NT2/D1 (cell line): Measurements from ENCODE around the gene CAMK2D.
"Not testable (repeated sequence)": the region's sequence is repeated elsewhere in the genome, so short reads cannot be mapped to it uniquely, and the experiment has no call there.

Experiments used
- DNase-seq: peaks from one replicate; pipeline ENCODE4 v3.0.0-alpha.2; 2011; ENCODE audit warnings: low read depth, low spot score
- H3K27me3 ChIP-seq: 2 replicates; pipeline ENCODE4 v1.6.0; 2011; ENCODE audit warnings: mild to moderate bottlenecking; ENCODE audit not compliant: insufficient read length, insufficient read depth
- H3K36me3 ChIP-seq: 2 replicates; pipeline ENCODE4 v1.6.1; 2011; ENCODE audit warnings: mild to moderate bottlenecking, low read length, mixed read lengths; ENCODE audit not compliant: insufficient read depth, insufficient read length
- H3K4me1 ChIP-seq: 2 replicates; pipeline ENCODE4 v1.5.1; 2011; ENCODE audit not compliant: insufficient read depth, insufficient read length
- H3K4me3 ChIP-seq: 2 replicates; pipeline ENCODE4 v1.5.1; 2011; ENCODE audit warnings: low read depth; ENCODE audit not compliant: insufficient read length
- H3K9ac ChIP-seq: 2 replicates; pipeline ENCODE4 v1.6.0; 2011; ENCODE audit warnings: low read depth; ENCODE audit not compliant: insufficient read length
- H3K9me3 ChIP-seq: 2 replicates; pipeline ENCODE4 v1.5.1; 2011; ENCODE audit warnings: mild to moderate bottlenecking, low read length; ENCODE audit not compliant: insufficient read depth
- SUZ12 ChIP-seq: IDR thresholded peaks from 2 replicates; pipeline ENCODE4 v1.6.1; 2011; ENCODE audit not compliant: insufficient read length, insufficient read depth; ENCODE audit errors: extremely low read depth
- YY1 ChIP-seq: IDR thresholded peaks from 2 replicates; pipeline ENCODE4 v1.6.1; 2011; ENCODE audit not compliant: insufficient read length, insufficient read depth
- ZNF274 ChIP-seq: IDR thresholded peaks from 2 replicates; pipeline ENCODE4 v1.6.1; 2011; ENCODE audit warnings: mild to moderate bottlenecking, low read depth, low read length

Gene CAMK2D

DNA sequence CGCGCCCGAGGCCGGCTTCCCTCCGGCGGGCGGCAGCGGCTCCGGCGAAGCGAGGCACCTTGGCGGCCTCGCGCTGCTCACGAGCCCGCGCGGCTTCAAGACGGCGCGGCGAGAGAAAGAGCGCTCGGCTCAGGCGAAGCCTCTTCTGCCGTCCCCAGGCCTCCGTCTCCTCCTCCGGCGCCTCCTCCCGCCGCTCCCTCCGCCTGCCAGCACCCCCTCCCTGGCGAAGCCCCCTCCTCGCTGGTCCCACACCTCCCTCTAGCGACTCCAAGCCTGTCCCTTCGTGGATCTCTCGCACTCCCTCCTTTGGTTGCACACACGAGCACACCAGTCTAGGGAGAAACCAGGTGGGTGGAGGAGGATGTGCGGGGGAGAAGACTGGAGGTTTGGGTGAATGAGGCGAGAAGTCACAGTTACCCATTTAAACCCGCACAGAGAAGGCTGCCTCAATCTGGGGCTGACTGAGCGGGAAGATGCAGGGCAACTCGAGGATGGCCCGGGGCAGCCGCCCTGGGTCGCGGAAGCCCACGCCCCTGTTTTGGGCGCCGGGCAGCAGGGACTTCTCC is at the start of gene CAMK2D:
CAMK2D (minus strand) TSS at position 119 of the 566 bp plus-strand sequence. CDS start 670 bp downstream, outside the sequence.
- peak within 1 kb of the TSS; percentile 82 for H3K4me3 ChIP-seq
- H3K27me3 ChIP-seq, result no peaks in the 10 kb centered on the region
- no peaks in the 10 kb centered on the region for H3K4me1 ChIP-seq
- H3K9me3 ChIP-seq, result no peaks in the 10 kb centered on the region
- peaks cover 3% of the 10 kb centered on the region for H3K36me3 ChIP-seq
- TF ChIP-seq ZNF274 (no peak), SUZ12 (no peak), YY1 (no peak)
- peak within 1 kb of the TSS; percentile 94 for H3K9ac ChIP-seq
- no peak for DNase-seq

DNA sequence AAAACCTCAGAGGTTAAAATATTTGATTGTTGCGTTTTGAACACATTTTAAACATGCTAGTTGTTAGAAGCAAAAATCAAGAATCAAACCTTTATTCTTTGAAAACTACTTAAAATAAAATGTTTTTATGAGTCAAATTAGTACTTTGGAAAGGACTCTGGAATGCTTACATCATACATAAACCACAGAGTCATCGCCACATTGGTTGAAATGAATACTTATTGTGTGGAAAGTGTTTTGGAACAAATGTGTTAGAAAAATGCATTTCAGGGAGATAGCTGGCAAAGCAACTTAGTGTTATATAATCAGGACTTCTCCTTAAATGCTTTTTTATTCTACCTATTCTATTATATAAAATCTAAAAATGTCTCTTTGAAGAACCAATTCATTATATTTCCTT is 49.4 kb upstream of the CAMK2D start:
- no peak overlapping the region for H3K9ac ChIP-seq
- H3K9me3 ChIP-seq, result no peaks in the 10 kb centered on the region
- DNase-seq, result no peak
- TF ChIP-seq ZNF274 (no peak), SUZ12 (no peak), YY1 (no peak)
- no peak overlapping the region for H3K4me3 ChIP-seq
- H3K27me3 ChIP-seq, result no peaks in the 10 kb centered on the region
- no peaks in the 10 kb centered on the region for H3K36me3 ChIP-seq
- H3K4me1 ChIP-seq, result no peaks in the 10 kb centered on the region

DNA sequence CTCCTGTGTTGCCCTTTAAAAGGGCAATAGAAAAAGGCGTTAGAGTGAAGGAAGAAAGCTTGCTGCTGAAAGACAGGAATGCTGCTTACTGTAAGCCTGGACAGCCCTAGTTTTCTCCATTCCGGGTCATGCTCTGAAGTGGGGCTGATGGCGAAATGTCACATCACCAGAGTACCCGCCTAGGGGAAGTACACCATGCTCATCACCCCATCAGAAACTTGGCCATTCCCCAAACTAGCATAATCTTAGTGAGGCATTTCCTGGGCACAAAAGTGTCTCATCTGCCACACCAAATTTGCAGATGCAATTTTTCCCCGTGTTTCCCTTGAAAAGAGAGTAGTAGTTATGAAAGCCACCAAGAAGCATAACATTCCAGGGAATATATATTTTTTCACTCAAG is 47.8 kb upstream of the CAMK2D start:
- DNase-seq, result no peak
- H3K4me1 ChIP-seq, result no peaks in the 10 kb centered on the region
- TF ChIP-seq SUZ12 (no peak), ZNF274 (no peak), YY1 (no peak)

GRCh38 chr4:113806850-113807249 is 45.3 kb upstream of the CAMK2D start:
- no peak for DNase-seq
- no peak for TF ChIP-seq SUZ12
- TF ChIP-seq ZNF274, result no peak
- no peak for TF ChIP-seq YY1

More for the DNA sequence above, 47.8 kb upstream of the CAMK2D start:
- Histone ChIP-seq H3K9me3 (no peaks in the 10 kb centered on the region), H3K27me3 (no peaks in the 10 kb centered on the region), H3K9ac (no peak overlapping the region), H3K4me3 (no peak overlapping the region), H3K36me3 (no peaks in the 10 kb centered on the region)

DNA sequence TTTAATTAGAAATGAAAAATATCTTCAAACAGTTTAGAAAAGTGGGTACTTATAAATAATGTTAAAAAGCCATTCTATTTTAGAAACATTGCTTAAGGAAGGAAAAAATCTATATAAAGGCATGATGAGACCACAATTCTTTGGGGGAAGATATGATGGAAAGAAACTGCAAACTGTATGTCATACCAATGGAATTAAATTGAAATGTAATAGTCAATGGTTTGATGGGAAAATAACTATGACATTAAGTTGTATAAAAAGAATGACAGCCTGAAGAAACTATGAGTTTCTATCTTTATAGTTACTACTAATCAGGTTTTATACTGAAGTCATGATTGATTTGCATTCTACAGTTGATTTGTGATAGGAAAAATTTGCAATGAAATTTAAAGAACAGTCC is 40.3 kb upstream of the CAMK2D start:
- Histone ChIP-seq H3K36me3 (no peaks in the 10 kb centered on the region), H3K9ac (no peak overlapping the region), H3K9me3 (peaks cover 5% of the 10 kb centered on the region; the same call in 1 of the 2 replicates), H3K27me3 (no peaks in the 10 kb centered on the region), H3K4me3 (no peak overlapping the region), H3K4me1 (no peaks in the 10 kb centered on the region)
- TF ChIP-seq SUZ12, result no peak
- no peak for DNase-seq

More at GRCh38 chr4:113806850-113807249, 45.3 kb upstream of the CAMK2D start:
- Histone ChIP-seq H3K9me3 (peaks cover 5% of the 10 kb centered on the region; the same call in 1 of the 2 replicates), H3K36me3 (no peaks in the 10 kb centered on the region), H3K27me3 (no peaks in the 10 kb centered on the region), H3K4me1 (no peaks in the 10 kb centered on the region), H3K4me3 (no peak overlapping the region), H3K9ac (no peak overlapping the region)

GRCh38 chr4:113796381-113796780 is 34.8 kb upstream of the CAMK2D start:
- DNase-seq, H3K4me3 ChIP-seq, H3K4me1 ChIP-seq, H3K36me3 ChIP-seq, H3K9me3 ChIP-seq, H3K9ac ChIP-seq, H3K27me3 ChIP-seq: not testable (repeated sequence)

DNA sequence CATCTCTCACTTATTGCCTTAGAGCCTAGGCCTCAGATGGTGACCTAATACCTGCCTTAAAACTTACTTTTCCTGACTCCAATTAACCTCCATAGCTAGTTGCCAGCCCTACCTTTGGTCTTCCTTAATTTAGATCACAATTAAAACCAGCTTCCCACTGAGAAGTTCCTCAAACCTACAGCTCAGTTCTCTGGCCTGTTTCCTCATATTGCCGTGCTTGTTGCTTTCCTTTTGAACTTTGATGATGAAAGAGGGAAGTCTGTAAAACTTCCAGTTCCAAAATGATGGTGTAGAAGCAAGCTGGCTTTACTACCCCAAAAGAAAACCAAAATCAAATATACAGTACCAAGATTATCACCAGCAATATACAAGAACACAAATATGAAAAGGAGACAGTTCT is 28.9 kb upstream of the CAMK2D start:
- H3K27me3 ChIP-seq, result no peaks in the 10 kb centered on the region
- H3K4me3 ChIP-seq, result no peak overlapping the region
- H3K9ac ChIP-seq, result no peak overlapping the region
- no peaks in the 10 kb centered on the region; the same call in 1 of the 2 replicates for H3K9me3 ChIP-seq
- no peaks in the 10 kb centered on the region for H3K4me1 ChIP-seq
- no peaks in the 10 kb centered on the region for H3K36me3 ChIP-seq
- TF ChIP-seq YY1 (no peak), SUZ12 (no peak), ZNF274 (no peak)
- DNase-seq, result no peak

- no peak for DNase-seq
- H3K9ac ChIP-seq, result no peak overlapping the region
- no peaks in the 10 kb centered on the region for H3K9me3 ChIP-seq
- H3K4me3 ChIP-seq, result no peak overlapping the region
- TF ChIP-seq ZNF274 (no peak), YY1 (no peak), SUZ12 (no peak)
- H3K36me3 ChIP-seq, result no peaks in the 10 kb centered on the region
- no peaks in the 10 kb centered on the region for H3K4me1 ChIP-seq
- H3K27me3 ChIP-seq, result no peaks in the 10 kb centered on the region
These were observed 27.4 kb upstream of the CAMK2D start for GRCh38 chr4:113788888-113789287.
